ENCODE measurements around the gene ARHGAP22. TPM values are rescaled to one million over a fixed set of nuclear protein-coding genes. Genes with fewer than 3 reads are reported as not detected.

Gene ARHGAP22
- total and polyA plus RNA-seq, 2 donors (not counting 1 experiment from before 2014, with no cell fraction given) = 10.4 to 75.5 TPM

DNA sequence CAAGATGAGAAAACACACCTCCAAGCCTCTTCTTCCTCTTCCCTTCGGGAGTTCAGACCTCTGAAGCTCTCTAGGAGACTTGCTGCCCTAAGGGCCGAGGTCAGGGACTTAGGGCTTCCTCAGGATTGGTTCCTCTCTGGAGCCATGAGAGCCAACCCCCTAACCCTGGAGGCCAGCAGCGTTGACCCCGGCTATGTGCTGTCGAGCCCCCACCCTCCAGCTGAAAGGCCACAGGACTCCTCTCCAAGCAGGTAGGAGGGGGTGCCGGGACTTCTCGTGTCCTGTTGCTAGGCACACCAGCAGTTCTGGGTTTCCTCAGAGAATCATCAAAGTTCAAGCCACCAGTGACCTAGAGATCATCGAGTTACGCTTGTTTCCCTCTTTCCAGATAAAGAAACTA lies 87.4 kb downstream of the ARHGAP22 start:
- Histone ChIP-seq H2AFZ (ENCODE audit: low read length) (no peak overlapping the region), H3K27me3 (ENCODE audit: control insufficient read depth, insufficient read depth, low read length) (no peaks in the 10 kb centered on the region), H3K79me2 (ENCODE audit: control insufficient read depth, insufficient read depth, low read length) (peaks cover 92% of the 10 kb centered on the region), H3K4me1 (ENCODE audit: control insufficient read depth, extremely low read depth, insufficient read depth, low read length) (peaks cover 14% of the 10 kb centered on the region), H3K9me3 (ENCODE audit: control insufficient read depth, insufficient read depth, low read depth, low read length) (no peaks in the 10 kb centered on the region), H3K4me2 (ENCODE audit: extremely low read depth, insufficient read depth, low read length) (no peak overlapping the region), H4K20me1 (ENCODE audit: control insufficient read depth, extremely low read depth, insufficient read depth, low read length) (no peaks in the 10 kb centered on the region), H3K36me3 (ENCODE audit: control insufficient read depth, insufficient read depth, low read length) (peaks cover 10% of the 10 kb centered on the region), H3K9ac (ENCODE audit: insufficient read depth, low read length) (no peak overlapping the region), H3K4me3 (replicated peaks in 1 of 4; ENCODE audit: control extremely low read depth in 1 of 4, insufficient read depth in 1 of 4, low read depth in 3 of 4, low read length in 4 of 4) (no peak overlapping the region), H3K27ac (ENCODE audit: insufficient read depth, low read length) (no peak overlapping the region)
- TF ChIP-seq, protein P1, sequence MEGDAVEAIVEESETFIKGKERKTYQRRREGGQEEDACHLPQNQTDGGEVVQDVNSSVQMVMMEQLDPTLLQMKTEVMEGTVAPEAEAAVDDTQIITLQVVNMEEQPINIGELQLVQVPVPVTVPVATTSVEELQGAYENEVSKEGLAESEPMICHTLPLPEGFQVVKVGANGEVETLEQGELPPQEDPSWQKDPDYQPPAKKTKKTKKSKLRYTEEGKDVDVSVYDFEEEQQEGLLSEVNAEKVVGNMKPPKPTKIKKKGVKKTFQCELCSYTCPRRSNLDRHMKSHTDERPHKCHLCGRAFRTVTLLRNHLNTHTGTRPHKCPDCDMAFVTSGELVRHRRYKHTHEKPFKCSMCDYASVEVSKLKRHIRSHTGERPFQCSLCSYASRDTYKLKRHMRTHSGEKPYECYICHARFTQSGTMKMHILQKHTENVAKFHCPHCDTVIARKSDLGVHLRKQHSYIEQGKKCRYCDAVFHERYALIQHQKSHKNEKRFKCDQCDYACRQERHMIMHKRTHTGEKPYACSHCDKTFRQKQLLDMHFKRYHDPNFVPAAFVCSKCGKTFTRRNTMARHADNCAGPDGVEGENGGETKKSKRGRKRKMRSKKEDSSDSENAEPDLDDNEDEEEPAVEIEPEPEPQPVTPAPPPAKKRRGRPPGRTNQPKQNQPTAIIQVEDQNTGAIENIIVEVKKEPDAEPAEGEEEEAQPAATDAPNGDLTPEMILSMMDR (conservative IDR thresholded peaks at IDR 0.05 in 1 of 2, IDR thresholded peaks at IDR 0.05 in 1 of 2; ENCODE audit: low read depth in 1 of 2, low read length in 2 of 2) = no peak
- no peak for TF ChIP-seq EZH2 (IDR thresholded peaks at IDR 0.05; ENCODE audit: low read length, missing control alignments)
- no peak for DNase-seq (ENCODE audit: low read depth in 2 of 2)

DNA sequence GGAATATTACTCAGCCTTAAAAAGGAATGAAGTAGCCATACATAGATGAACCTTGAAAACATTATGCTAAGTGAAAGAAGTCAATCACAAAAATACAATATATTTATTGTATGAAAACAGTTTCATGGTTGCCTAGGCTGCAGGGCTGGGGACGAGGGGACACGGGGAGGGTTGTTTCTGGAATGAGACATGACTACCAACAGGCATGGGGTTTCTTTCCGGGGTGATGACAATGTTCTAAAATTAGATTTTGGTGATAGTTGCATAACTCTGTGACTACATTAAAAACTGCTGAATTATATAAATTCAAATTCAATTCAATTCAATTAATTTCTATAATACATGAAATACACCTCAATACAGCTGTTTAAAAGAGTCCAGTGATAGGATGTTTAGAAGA lies 88.0 kb downstream of the ARHGAP22 start:
- no peak overlapping the region for H3K4me3 ChIP-seq (replicated peaks in 1 of 4; ENCODE audit: control extremely low read depth in 1 of 4, insufficient read depth in 1 of 4, low read depth in 3 of 4, low read length in 4 of 4)
- DNase-seq (ENCODE audit: low read depth in 2 of 2) = no peak
- no peak overlapping the region for H3K4me2 ChIP-seq (ENCODE audit: extremely low read depth, insufficient read depth, low read length)
- H3K9ac ChIP-seq (ENCODE audit: insufficient read depth, low read length) = no peak overlapping the region
- TF ChIP-seq, protein P1 (conservative IDR thresholded peaks at IDR 0.05 in 1 of 2, IDR thresholded peaks at IDR 0.05 in 1 of 2; ENCODE audit: low read depth in 1 of 2, low read length in 2 of 2) = no peak
- no peak for TF ChIP-seq EZH2 (IDR thresholded peaks at IDR 0.05; ENCODE audit: low read length, missing control alignments)
- H3K79me2 ChIP-seq (ENCODE audit: control insufficient read depth, insufficient read depth, low read length) = peaks cover 92% of the 10 kb centered on the region
- no peaks in the 10 kb centered on the region for H3K9me3 ChIP-seq (ENCODE audit: control insufficient read depth, insufficient read depth, low read depth, low read length)
- H2AFZ ChIP-seq (ENCODE audit: low read length) = no peak overlapping the region
- no peaks in the 10 kb centered on the region for H3K27me3 ChIP-seq (ENCODE audit: control insufficient read depth, insufficient read depth, low read length)
- no peaks in the 10 kb centered on the region for H4K20me1 ChIP-seq (ENCODE audit: control insufficient read depth, extremely low read depth, insufficient read depth, low read length)
- no peak overlapping the region for H3K27ac ChIP-seq (ENCODE audit: insufficient read depth, low read length)
- H3K36me3 ChIP-seq (ENCODE audit: control insufficient read depth, insufficient read depth, low read length) = peaks cover 10% of the 10 kb centered on the region
- peaks cover 9% of the 10 kb centered on the region for H3K4me1 ChIP-seq (ENCODE audit: control insufficient read depth, extremely low read depth, insufficient read depth, low read length)

DNA sequence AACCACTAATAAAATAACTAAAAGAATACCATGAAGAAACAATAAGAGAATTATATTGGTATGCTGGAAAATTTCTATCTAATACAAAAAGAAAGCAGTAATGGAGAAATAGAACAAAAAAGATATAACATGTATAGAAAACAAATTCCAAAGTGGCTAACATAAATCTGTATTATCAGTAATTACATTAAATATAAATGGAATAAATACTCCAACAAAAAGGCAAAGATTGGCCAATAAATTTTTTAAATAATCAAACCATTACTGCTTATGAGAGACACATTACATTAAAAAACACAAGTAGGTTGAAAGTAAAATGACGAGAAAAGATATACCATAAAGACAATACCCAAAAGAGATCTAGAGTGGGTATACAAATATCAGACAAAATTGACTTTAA lies 90.0 kb downstream of the ARHGAP22 start:
- Histone ChIP-seq H3K9ac (ENCODE audit: insufficient read depth, low read length) (no peak overlapping the region), H3K4me2 (ENCODE audit: extremely low read depth, insufficient read depth, low read length) (no peak overlapping the region), H3K79me2 (ENCODE audit: control insufficient read depth, insufficient read depth, low read length) (peaks cover 92% of the 10 kb centered on the region), H2AFZ (ENCODE audit: low read length) (no peak overlapping the region), H3K9me3 (ENCODE audit: control insufficient read depth, insufficient read depth, low read depth, low read length) (no peaks in the 10 kb centered on the region), H3K4me3 (replicated peaks in 1 of 4; ENCODE audit: control extremely low read depth in 1 of 4, insufficient read depth in 1 of 4, low read depth in 3 of 4, low read length in 4 of 4) (no peak overlapping the region), H3K4me1 (ENCODE audit: control insufficient read depth, extremely low read depth, insufficient read depth, low read length) (peaks cover 5% of the 10 kb centered on the region), H3K36me3 (ENCODE audit: control insufficient read depth, insufficient read depth, low read length) (peaks cover 6% of the 10 kb centered on the region), H4K20me1 (ENCODE audit: control insufficient read depth, extremely low read depth, insufficient read depth, low read length) (no peaks in the 10 kb centered on the region), H3K27ac (ENCODE audit: insufficient read depth, low read length) (no peak overlapping the region), H3K27me3 (ENCODE audit: control insufficient read depth, insufficient read depth, low read length) (no peaks in the 10 kb centered on the region)
- no peak for DNase-seq (ENCODE audit: low read depth in 2 of 2)
- no peak for TF ChIP-seq EZH2 (IDR thresholded peaks at IDR 0.05; ENCODE audit: low read length, missing control alignments)
- TF ChIP-seq, protein P1 (conservative IDR thresholded peaks at IDR 0.05 in 1 of 2, IDR thresholded peaks at IDR 0.05 in 1 of 2; ENCODE audit: low read depth in 1 of 2, low read length in 2 of 2) = no peak
